DND-41 (cell line): Measurements from ENCODE around the gene ABCC4.

ENCODE experiments used
- ATAC-seq: fragments of 200-7000 bp; cut with Tn5 transposase; 3 replicates; pipeline ENCODE4 v1.9.1; 2021; ENCODE audit warnings: low read depth; ENCODE audit not compliant: insufficient read depth
- DNase-seq: peaks from one replicate; pipeline ENCODE4 v3.0.0-alpha.2; 2020
- H2AFZ ChIP-seq: 2 replicates; pipeline ENCODE4 v1.6.0; 2012; ENCODE audit warnings: low read depth, low read length
- H3K27ac ChIP-seq: 2 replicates; pipeline ENCODE4 v1.5.1; 2012; ENCODE audit warnings: low read length, inconsistent platforms
- H3K27me3 ChIP-seq: fragments of 200-600 bp; sonication (generic); 2 replicates; pipeline ENCODE4 v1.6.0; 2012; ENCODE audit warnings: low read length, mild to moderate bottlenecking, inconsistent platforms; ENCODE audit not compliant: insufficient read depth, poor library complexity
- H3K36me3 ChIP-seq: 2 replicates; pipeline ENCODE4 v1.5.1; 2012; ENCODE audit warnings: low read length, inconsistent platforms; ENCODE audit not compliant: insufficient read depth
- H3K4me1 ChIP-seq: 2 replicates; pipeline ENCODE4 v1.5.1; 2012; ENCODE audit warnings: mild to moderate bottlenecking, low read length; ENCODE audit not compliant: insufficient read depth
- H3K4me2 ChIP-seq: 2 replicates; pipeline ENCODE4 v1.6.0; 2012; ENCODE audit warnings: mild to moderate bottlenecking, moderate library complexity, low read length, inconsistent platforms; ENCODE audit not compliant: insufficient read depth
- H3K4me3 ChIP-seq, 2 experiments: fragments of 200-600 bp in 1 of 2; shearing (Covaris generic) in 1 of 2; 2 replicates each; pipeline ENCODE4 v1.5.1; 2012 to 2016; ENCODE audit warnings: inconsistent platforms in 2 of 2, low read length in 2 of 2, mild to moderate bottlenecking in 2 of 2, low read depth in 1 of 2, moderate library complexity in 1 of 2
- H3K79me2 ChIP-seq: 2 replicates; pipeline ENCODE4 v1.6.0; 2012; ENCODE audit warnings: low read length, inconsistent platforms; ENCODE audit not compliant: insufficient read depth
- H3K9ac ChIP-seq: 2 replicates; pipeline ENCODE4 v1.6.0; 2012; ENCODE audit warnings: low read depth, mild to moderate bottlenecking, inconsistent platforms, low read length, moderate library complexity
- H3K9me3 ChIP-seq: 2 replicates; pipeline ENCODE4 v1.5.1; 2012; ENCODE audit warnings: low read length, moderate library complexity, mild to moderate bottlenecking, inconsistent platforms; ENCODE audit not compliant: insufficient read depth, severe bottlenecking
- H4K20me1 ChIP-seq: 2 replicates; pipeline ENCODE4 v1.6.0; 2012; ENCODE audit warnings: low read length; ENCODE audit not compliant: insufficient read depth
- EZH2 ChIP-seq: IDR thresholded peaks from 3 replicates; pipeline ENCODE4 v1.6.1; 2012; ENCODE audit warnings: borderline replicate concordance, low read depth, mild to moderate bottlenecking, moderate library complexity, low read length, inconsistent platforms; ENCODE audit not compliant: severe bottlenecking
- TF ChIP-seq, protein P1 (sequence below): IDR thresholded peaks from 2 replicates; pipeline ENCODE4 v1.5.1; 2012; ENCODE audit warnings: borderline replicate concordance, low read length, moderate library complexity, mild to moderate bottlenecking; ENCODE audit not compliant: poor library complexity, severe bottlenecking; ENCODE audit errors: extremely low read depth

ABCC4 gene

DNA sequence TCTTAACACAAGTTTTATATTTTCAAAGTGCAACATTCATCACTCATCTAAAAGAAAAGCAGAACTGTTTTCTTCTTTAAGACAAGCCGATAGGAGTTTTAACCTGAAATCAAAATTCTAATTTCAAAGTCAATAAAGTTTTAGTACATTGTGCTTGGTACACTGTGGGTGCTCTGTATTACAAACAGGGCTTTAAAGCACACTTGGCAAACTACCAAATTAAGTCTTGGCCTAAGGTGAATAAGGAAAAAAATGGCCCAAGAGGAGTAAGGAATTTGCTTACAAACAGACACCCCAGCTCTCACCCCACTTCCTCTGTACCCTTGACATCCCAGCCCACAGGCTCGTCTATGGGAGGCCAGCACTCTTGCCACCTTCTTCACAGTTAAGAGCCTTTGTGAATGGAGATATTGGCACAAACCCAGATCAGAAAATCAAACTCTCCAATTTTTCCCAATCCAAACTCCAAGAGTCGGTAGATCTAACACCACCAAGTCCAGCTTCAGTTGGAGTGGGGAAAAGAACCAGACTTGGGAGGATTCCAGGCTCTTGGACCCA lies 66.0 kb downstream of the ABCC4 start:
- Histone ChIP-seq H3K36me3 (no peaks in the 10 kb centered on the region), H3K27me3 (no peaks in the 10 kb centered on the region), H3K9ac (no peak overlapping the region), H4K20me1 (no peaks in the 10 kb centered on the region), H3K4me2 (no peak overlapping the region), H3K79me2 (no peaks in the 10 kb centered on the region), H3K9me3 (no peaks in the 10 kb centered on the region), H3K27ac (no peak overlapping the region), H2AFZ (no peak overlapping the region), H3K4me1 (no peaks in the 10 kb centered on the region), H3K4me3 (no peak overlapping the region)
- DNase-seq (no peak), ATAC-seq (no peak)
- TF ChIP-seq EZH2 = no peak
- TF ChIP-seq, protein P1, sequence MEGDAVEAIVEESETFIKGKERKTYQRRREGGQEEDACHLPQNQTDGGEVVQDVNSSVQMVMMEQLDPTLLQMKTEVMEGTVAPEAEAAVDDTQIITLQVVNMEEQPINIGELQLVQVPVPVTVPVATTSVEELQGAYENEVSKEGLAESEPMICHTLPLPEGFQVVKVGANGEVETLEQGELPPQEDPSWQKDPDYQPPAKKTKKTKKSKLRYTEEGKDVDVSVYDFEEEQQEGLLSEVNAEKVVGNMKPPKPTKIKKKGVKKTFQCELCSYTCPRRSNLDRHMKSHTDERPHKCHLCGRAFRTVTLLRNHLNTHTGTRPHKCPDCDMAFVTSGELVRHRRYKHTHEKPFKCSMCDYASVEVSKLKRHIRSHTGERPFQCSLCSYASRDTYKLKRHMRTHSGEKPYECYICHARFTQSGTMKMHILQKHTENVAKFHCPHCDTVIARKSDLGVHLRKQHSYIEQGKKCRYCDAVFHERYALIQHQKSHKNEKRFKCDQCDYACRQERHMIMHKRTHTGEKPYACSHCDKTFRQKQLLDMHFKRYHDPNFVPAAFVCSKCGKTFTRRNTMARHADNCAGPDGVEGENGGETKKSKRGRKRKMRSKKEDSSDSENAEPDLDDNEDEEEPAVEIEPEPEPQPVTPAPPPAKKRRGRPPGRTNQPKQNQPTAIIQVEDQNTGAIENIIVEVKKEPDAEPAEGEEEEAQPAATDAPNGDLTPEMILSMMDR = no peak

DNA sequence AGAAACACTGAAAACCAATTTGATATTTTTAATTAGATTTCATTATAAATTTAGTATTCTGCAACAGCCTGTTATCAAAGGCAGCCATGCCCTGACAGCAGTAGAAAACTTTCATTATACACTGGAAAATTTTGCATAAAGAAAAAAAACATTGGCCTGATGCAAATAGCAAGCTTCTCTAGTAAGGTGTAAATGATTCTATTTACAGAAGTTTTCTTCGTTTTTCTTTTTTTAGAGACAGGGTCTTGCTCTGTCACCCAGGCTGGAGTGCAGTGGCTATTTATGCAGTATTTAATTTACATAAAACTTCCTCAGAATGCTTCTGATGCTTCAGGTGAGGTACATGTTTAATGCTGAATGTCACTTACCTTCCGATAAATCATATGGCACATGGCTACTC lies 67.0 kb downstream of the ABCC4 start:
- ATAC-seq = no peak
- Histone ChIP-seq H3K27ac (no peak overlapping the region), H3K9ac (no peak overlapping the region), H4K20me1 (no peaks in the 10 kb centered on the region), H3K9me3 (no peaks in the 10 kb centered on the region), H3K36me3 (no peaks in the 10 kb centered on the region), H3K4me2 (no peak overlapping the region), H3K79me2 (no peaks in the 10 kb centered on the region), H3K4me1 (no peaks in the 10 kb centered on the region), H2AFZ (no peak overlapping the region), H3K4me3 (no peak overlapping the region), H3K27me3 (no peaks in the 10 kb centered on the region)
- DNase-seq = no peak
- TF ChIP-seq, protein P1 = no peak
- no peak for TF ChIP-seq EZH2

DNA sequence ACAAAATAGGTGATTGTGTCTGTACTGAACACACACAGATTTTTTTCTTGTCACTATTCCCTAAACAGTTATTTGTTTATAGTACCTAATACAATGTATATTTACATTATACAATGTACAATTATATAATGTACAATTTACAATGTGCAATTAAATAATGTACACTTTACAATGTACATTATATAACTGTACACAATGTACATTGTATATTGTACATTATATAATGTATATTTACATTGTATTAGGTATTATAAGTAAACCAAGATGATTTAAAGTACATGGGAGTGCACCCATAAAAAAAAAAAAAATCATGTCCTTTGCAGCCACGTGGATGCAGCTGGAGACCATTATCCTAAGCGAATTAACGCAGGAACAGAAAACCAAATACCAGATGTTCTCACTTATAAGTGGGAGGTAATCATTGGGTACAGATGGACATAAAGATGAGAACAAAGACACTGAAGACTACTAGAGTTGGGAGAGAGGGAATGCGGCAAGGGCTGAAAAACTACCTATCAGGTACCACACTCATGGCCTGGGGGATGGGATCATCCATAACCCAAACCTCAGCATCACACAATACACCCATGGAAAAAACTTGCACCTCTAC lies 68.1 kb downstream of the ABCC4 start:
- no peak for TF ChIP-seq EZH2
- TF ChIP-seq, protein P1 = no peak
- Histone ChIP-seq H3K4me3 (no peak overlapping the region), H3K4me1 (no peaks in the 10 kb centered on the region), H3K79me2 (no peaks in the 10 kb centered on the region), H3K36me3 (no peaks in the 10 kb centered on the region), H3K9ac (no peak overlapping the region), H2AFZ (no peak overlapping the region), H3K4me2 (no peak overlapping the region), H3K27ac (no peak overlapping the region), H3K9me3 (no peaks in the 10 kb centered on the region), H4K20me1 (no peaks in the 10 kb centered on the region), H3K27me3 (no peaks in the 10 kb centered on the region)
- ATAC-seq (no peak), DNase-seq (no peak)
